Epidermal melanocyte (primary cell): ENCODE measurements around the gene ALDH16A1.
"Not testable (repeated sequence)": the region's sequence is repeated elsewhere in the genome, so short reads cannot be mapped to it uniquely, and the experiment has no call there.

Experiments
- DNase-seq: peaks from one replicate; pipeline ENCODE4 v3.0.0; 2011; ENCODE audit warnings: low spot score; ENCODE audit not compliant: insufficient read length

The ALDH16A1 gene

DNA sequence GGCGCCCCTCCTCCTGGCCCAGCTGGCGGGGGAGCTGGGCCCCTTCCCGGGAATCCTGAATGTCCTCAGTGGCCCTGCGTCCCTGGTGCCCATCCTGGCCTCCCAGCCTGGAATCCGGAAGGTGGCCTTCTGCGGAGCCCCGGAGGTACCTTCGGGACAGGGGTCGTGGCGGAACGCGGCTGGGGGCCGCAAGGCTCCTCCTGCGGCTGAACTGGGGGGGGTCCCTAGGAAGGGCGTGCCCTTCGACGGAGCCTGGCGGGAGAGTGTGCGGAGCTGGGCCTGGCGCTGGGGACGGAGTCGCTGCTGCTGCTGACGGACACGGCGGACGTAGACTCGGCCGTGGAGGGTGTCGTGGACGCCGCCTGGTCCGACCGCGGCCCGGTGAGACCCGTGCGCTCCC is 8.6 kb downstream of the ALDH16A1 start:
- DNase-seq, result no peak

DNA sequence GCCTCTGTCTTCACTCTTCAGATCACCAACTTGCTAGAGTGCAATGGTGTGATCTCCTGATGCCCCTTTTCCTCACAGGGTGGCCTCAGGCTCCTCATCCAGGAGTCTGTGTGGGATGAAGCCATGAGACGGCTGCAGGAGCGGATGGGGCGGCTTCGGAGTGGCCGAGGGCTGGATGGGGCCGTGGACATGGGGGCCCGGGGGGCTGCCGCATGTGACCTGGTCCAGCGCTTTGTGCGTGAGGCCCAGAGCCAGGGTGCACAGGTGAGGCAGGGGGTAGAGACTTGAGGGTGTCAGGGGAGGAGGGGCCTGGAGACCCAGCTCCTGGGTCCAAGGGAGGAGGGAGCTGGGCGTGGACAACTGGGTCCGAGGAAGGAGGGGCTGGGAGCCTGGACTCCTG is 9.5 kb downstream of the ALDH16A1 start:
- no peak for DNase-seq

DNA sequence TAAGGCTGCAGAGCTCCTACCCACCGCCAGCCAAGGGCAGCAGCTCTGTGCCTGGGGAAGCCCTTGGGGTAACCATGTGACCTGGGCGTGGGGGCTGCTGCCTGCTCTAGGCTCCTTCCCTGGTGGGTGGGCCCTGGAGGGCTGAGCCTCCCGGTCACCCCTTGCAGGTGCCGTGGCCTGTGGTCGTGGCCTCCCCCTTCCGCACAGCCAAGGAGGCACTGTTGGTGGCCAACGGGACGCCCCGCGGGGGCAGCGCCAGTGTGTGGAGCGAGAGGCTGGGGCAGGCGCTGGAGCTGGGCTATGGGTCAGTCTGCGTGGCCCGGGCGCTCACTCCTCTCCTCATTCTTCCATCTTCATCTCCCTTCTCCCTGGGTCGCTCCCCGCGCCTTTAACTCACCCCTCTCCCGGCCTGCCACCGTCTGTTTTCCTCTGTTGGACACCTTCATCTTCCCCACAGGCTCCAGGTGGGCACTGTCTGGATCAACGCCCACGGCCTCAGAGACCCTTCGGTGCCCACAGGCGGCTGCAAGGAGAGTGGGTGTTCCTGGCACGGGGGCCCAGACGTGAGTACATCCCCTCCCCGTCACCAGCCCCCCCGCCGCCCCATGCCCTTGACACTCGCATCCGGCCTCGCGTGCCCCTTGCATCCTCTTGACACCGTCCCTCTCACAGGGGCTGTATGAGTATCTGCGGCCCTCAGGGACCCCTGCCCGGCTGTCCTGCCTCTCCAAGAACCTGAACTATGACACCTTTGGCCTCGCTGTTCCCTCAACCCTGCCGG is 11.1 kb downstream of the ALDH16A1 start:
- no peak for DNase-seq

DNA sequence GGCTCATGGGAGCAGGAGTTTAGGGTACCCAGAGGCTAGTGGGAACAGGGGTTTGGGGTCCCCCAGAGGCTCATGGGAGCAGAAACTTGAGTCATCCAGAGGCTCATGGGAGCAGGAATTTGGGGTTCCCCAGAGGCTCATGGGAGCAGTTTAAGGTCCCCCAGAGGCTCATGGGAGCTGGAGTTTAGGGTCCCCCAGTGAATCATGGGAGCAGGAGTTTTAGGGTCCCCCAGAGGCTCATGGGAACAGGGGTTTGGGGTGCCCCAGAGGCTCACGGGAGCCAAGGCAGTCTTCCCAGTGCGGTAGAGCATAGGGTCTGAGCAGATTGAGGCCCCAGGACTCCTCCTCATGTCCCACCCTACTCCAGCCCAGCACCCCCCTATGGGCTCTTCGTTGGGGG is 12.3 kb downstream of the ALDH16A1 start:
- DNase-seq, result no peak

DNA sequence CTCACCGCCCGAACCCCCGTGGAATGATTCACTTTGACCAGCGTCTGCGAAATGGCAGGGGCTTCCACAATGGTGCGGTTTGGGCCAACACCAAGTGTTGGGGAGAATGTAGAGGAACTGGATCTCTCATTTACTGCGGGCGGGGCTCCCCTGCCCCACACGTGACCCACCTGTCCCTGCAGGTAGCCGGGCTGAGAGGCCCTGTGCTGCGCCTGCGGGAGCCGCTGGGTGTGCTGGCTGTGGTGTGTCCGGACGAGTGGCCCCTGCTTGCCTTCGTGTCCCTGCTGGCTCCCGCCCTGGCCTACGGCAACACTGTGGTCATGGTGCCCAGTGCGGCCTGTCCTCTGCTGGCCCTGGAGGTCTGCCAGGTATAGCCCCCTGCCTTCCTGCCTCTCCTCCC is 15.2 kb downstream of the ALDH16A1 start:
- no peak for DNase-seq

DNA sequence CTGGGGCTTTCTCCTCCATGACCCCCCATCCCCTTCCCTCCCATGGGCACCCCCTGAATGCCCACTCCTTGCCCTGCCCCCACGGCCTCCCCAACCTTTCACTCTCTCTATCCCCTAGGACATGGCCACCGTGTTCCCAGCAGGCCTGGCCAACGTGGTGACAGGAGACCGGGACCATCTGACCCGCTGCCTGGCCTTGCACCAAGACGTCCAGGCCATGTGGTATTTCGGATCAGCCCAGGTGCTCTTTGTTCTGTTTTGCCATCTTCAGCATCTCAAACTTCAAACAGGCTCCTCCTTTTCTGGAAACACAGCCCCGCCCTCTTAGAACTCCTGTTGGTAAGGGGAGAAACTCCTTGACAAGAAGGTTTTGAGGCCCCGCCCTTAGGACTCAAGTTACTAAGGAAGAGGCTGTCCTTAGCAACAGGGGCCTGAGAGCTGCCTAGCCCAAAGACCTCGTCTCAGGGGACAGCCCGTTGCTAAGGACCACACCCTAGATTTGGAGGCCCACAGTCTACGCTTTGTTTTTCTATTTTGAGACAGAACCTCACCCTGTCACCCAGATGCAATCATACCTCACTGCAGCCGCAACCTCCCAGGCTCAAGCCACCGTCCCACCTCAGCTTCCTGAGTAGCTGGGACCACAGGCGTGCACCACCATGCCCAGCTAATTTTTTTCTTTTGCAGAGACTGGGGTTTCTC is 15.9 kb downstream of the ALDH16A1 start:
- DNase-seq, result no peak

DNA sequence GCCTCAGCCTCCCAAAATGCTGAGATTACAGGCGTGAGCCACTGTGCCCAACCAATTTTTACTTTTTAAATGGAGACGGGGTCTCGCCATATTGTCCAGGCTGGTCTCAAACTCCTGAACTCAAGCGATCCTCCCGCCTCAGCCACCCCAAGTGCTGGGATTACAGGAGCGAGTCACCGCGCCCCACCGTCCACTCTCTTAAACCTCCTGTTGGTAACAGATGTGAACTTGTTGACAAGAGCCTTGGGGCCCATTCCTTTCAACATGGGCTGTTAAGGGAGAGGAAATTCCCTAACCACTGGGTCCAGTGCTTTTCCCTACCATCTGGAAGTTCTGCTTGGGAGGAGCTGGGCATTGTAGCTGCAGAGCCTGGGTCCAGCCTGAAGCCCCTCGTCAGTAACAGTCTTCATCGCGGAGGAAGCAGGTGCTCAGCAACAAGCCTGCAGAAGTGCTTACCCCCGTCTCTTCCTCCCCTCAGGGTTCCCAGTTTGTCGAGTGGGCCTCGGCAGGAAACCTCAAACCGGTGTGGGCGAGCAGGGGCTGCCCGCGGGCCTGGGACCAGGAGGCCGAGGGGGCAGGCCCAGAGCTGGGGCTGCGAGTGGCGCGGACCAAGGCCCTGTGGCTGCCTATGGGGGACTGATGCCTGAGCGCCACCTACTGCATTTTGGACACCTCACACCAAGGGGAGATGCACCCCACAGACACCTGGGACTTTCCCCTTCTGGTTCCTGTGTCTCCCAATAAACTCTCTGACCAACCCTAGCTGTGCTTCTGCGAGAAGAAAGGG is 17.0 kb downstream of the ALDH16A1 start:
- DNase-seq, result no peak

DNA sequence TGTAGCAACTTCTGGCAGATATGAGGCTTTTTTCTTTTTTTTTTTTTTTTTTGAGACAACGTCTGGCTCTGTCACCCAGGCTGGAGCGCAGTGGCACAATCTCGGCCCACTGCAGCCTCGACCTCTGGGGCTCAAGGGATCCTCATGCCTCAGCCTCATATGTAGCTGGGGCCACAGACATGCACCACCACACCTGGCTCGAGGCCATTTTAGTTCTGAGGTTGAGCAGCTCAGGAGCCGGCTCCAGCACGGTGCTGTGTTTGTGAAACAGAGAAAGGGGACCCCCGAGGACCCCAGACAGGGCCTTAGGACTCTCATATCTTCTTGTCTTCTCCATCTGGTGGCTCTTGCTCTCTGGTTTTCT is 17.6 kb downstream of the ALDH16A1 start:
- no peak for DNase-seq

DNA sequence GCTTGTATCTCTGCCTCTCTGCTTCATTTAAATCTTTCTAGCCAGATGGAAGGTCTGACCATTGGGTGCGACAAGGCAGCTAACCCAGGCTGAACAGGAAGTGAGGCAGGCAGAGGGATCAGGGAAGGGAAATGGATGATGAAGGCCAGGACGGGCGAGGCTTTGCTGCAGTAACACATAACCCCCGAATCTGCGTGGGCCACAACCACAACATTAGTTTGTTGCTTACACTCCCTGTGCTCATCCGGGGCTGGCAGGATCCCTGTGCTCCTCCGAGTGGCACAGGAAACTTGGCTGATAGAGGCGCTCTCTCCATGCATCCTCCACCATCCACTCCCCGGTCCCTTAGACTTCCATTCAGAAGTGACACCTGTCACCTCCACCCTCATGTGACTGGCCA is 19.9 kb downstream of the ALDH16A1 start:
- DNase-seq, result no peak

DNA sequence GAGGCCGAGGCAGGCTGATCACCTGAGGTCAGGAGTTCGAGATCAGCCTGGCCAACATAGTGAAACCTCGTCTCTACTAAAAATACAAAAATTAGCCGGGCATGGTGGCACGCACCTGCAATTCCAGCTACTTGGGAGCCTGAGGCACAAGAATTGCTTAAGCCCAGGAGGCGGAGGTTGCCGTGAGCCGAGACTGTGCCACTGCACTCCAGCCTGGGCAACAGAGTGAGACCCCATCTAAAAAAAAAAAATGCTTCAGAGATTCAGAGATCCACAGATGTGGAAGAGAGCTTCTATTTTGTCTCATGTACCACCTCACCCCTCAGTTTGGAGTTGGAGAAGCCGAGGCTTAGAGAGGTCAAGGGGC is 20.5 kb downstream of the ALDH16A1 start:
- DNase-seq, result not testable (repeated sequence)

DNA sequence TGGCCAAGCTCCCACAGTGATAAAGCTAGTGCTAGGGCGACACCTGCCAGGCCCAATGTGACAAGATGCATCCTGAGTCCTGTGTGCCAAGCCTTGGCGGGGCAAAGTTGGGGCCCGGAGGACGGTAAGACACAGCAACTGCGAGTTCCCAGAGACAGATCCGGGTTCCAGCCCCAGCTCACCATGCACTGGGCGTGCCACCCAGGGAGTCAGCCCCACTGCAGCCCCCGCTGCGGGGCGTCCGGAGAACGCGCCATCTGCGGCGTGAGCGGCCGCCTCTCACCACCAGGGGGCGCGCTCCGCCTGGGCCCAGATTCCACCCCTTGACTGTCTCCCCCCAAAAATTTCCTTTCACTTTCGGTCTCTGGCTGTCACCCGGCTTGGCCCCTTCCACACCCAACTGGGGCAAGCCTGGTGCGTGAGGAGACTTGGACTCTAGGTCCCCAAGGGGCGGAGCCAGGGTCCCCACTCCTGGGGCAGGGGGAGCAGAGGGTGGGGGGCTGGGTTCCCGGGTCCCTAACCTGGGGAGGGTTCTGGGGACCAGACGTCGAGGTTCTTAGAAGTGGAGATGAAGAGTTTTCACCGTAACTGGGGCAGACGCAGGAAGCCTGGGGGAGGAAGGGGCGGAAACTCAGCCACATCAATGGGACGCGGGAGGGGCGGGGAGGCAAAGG is 21.0 kb downstream of the ALDH16A1 start, which contains the start of gene FLT3LG:
Gene FLT3LG, plus strand, starts transcription at position 348 of the 674 bp plus-strand sequence. CDS start 425 bp downstream, outside the sequence.
- peak; percentile 97 for DNase-seq

DNA sequence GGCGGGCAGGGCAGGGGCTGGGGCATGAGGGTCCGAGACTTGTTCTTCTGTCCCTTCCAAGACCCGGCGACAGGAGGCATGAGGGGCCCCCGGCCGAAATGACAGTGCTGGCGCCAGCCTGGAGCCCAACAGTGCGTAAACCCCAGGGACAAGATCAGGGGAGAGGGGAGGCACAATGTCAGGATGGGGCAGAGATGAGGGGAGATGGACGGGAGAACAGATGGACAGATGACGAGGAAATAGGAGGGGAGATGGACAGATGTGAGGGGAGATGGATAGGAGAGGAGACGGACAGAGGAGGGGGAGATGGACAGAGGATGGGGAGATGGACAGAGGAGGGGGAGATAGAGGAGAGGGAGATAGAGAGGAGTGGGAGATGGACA is 21.5 kb downstream of the ALDH16A1 start:
- no peak for DNase-seq

DNA sequence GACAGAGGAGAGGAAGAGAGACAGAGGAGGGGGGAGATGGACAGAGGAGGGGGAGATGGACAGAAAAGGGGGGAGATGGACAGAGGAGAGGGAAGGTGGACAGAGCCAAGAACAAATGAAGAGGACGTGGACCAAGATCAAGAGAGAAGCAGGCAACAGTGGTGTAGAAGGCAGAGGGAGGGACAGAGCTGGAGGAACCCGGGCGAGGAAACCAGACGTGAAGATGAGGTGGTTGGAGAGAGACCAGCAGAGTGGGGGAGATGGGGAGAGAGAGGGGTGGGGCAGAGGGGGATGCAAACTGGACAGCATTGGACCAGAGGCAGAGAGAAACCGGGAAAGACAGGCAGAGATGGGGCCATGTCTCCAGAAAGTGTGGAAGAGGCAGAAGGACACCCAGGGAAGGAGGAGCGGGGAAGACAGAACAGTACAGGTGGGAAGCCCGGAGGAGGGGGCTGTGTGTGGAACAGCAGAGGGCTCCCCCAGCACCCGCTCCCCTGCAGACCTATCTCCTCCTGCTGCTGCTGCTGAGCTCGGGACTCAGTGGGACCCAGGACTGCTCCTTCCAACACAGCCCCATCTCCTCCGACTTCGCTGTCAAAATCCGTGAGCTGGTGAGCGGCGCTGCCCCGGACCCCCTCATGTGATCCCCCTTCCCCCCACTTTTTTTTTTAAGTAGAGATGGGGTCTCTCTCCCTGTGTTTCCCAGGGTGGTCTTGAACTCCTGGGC is 22.3 kb downstream of the ALDH16A1 start:
- DNase-seq, result no peak

DNA sequence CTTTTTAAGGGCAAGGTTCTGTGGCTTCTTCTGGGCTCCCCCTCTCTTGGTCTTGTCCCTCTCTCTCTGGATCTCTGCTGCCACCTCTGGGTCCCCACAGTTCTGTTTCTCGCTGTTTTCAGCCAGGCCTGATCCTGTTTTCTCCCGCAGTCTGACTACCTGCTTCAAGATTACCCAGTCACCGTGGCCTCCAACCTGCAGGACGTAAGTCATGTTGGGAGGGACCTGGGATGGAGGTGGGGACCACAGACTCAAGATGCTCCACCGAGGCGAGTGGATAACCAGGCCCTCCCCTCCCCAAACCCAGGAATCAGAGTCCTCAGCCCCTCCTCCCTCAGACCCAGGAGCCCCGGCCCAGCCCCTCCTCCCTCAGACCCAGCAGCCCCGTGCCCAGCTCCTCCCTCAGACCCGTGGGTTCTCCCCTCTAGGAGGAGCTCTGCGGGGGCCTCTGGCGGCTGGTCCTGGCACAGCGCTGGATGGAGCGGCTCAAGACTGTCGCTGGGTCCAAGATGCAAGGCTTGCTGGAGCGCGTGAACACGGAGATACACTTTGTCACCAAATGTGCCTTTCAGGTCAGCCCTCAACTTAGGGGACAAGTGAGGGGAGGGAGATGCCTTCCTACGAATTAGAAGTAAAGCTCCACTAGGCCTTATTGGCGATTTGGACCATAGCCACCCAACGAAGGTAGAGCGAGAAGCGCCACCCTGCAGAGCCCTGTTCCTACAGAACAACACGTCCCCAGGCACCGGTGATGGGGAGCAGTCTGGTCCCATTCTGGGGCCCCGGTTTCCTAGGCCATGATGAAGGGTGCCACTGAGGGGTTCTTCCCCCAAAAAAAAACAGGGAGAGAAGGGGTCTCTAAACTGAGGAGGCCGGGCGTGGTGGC is 23.2 kb downstream of the ALDH16A1 start:
- no peak for DNase-seq

DNA sequence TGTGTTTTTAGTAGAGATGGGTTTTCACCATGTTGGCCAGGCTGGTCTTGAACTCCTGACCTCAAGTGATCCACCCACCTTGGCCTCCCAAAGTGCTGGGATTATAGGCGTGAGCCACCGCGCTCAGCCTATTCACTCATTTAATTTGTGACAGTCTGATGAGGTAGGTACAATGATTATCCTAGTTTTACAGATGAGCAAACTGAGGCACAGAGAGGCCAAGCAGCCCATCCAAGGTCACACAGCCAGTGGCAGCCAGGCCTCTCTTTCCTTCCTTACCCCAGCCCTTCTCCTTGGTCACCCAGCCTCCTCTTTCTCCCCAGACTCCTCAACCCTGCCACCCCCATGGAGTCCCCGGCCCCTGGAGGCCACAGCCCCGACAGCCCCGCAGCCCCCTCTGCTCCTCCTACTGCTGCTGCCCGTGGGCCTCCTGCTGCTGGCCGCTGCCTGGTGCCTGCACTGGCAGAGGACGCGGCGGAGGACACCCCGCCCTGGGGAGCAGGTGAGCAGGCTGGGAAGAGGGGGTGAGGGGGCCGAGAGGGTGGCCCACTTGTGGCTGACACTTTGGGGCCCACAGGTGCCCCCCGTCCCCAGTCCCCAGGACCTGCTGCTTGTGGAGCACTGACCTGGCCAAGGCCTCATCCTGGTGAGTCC is 27.1 kb downstream of the ALDH16A1 start:
- no peak for DNase-seq

DNA sequence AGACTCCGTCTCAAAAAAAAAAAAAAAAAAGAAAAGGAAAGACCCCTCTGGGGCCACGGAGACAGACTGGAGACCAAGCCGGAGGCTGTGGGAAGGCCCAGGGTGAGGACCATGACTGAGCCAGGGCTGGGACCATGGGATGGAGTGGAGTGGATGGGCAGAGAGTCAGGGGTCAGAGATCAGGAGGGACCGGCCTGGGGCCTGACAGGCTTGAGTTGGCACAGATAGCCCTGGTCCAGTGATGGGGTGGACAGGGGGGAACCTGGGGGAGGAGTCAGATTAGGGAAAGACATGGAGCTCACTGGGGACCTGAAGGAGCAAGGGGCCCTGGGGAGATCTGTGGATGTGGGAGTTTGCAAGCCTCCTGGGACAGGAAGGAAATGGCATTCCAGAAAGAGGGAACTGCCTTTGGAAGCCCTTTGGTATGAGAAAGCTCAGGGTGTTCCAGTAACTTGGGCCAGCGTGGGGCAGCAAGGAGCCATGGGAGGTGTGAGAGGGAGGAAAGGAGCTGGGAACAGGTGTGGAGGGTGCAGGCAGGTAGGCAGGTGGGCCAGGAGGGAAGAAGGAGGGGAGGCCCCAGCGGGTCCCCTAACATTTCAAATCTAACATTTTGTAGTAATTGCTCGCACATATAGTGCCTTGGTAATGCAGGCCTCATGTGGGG is 28.1 kb downstream of the ALDH16A1 start:
- no peak for DNase-seq

DNA sequence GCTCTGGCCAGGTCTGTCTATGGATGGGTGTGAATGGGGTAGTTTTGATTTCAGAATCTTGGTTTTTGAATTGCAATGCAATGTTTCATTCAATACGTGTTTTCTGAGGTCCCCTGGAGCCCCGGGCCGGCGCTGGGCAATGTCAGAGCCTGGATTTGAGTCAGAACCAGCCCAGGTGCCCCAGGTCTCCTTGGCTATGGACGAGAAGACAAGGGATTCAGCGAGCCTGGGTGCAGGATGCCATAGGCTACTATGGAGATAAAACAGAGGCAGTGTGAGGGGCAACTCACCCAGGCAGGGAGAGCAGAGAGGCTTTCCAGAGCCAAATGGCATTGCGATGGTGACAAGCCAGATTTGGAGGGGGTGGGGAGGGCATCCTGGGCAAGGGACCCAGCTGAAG is 33.2 kb downstream of the ALDH16A1 start:
- DNase-seq, result no peak

DNA sequence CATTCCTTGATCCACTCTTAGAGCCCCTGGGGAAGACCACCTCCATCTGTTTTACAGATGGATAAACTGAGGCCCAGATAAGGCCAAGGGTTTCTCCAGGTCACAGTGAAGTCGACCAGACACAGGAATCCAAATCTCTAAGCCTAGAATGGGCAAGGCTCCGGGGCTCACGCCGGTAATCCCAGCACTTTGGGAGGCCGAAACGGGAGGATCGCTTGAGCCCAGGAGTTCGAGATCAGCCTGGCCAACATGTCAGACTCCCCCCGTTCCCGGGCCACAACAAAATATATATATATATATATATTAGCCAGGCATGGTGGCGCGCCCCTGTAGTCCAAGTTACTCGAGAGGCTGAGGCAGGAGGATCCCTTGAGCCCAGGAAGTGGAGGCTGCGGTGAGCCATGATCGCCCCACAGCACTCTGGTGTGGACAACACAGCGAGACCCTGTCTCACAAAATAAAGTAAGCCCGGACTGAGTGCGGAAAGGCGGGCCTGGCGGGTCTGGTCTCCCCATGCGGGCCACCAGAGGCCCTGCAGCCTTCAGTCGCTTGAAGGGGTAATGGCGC is 33.8 kb downstream of the ALDH16A1 start:
- no peak for DNase-seq
